KMS-11 (cell line): ENCODE data around the gene SIX2.

Source experiments
- H2AFZ ChIP-seq: fragments of 200-600 bp; sonication (generic); 2 replicates; pipeline ENCODE4 v1.6.1; 2016; ENCODE audit warnings: antibody characterized with exemption, mixed run types, low read depth
- H3K27ac ChIP-seq: fragments of 200-600 bp; sonication (generic); 2 replicates; pipeline ENCODE4 v1.6.1; 2016; ENCODE audit warnings: mild to moderate bottlenecking, mixed run types
- H3K27me3 ChIP-seq: fragments of 200-600 bp; sonication (generic); 2 replicates; pipeline ENCODE4 v1.6.1; 2017; ENCODE audit warnings: mild to moderate bottlenecking, low read depth, mixed run types, moderate library complexity; ENCODE audit not compliant: insufficient read depth
- H3K36me3 ChIP-seq: fragments of 200-600 bp; sonication (generic); 2 replicates; pipeline ENCODE4 v1.6.1; 2017; ENCODE audit warnings: mild to moderate bottlenecking, mixed run types; ENCODE audit not compliant: insufficient read depth
- H3K4me1 ChIP-seq: fragments of 200-600 bp; sonication (generic); 2 replicates; pipeline ENCODE4 v1.6.1; 2016; ENCODE audit warnings: mild to moderate bottlenecking, low read depth, mixed run types; ENCODE audit not compliant: poor library complexity, severe bottlenecking
- H3K4me2 ChIP-seq: fragments of 200-600 bp; sonication (generic); 2 replicates; pipeline ENCODE4 v1.7.0; 2016; ENCODE audit warnings: mild to moderate bottlenecking, mixed run types
- H3K4me3 ChIP-seq: fragments of 200-600 bp; sonication (generic); IDR thresholded peaks from 2 replicates; pipeline ENCODE4 v1.6.1; 2017; ENCODE audit warnings: low read depth, low read length, mixed read lengths; ENCODE audit not compliant: insufficient read depth
- H3K79me2 ChIP-seq: fragments of 200-600 bp; sonication (generic); 2 replicates; pipeline ENCODE4 v1.6.1; 2016; ENCODE audit warnings: low read depth, mixed run types; ENCODE audit not compliant: insufficient read depth
- H3K9ac ChIP-seq: fragments of 200-600 bp; sonication (generic); 2 replicates; pipeline ENCODE4 v1.6.1; 2016; ENCODE audit warnings: mild to moderate bottlenecking, mixed run types
- H4K20me1 ChIP-seq: fragments of 200-600 bp; sonication (generic); 2 replicates; pipeline ENCODE4 v1.6.1; 2016; ENCODE audit warnings: mild to moderate bottlenecking, mixed run types; ENCODE audit not compliant: insufficient read depth
- CTCF ChIP-seq: fragments of 200-600 bp; sonication (generic); conservative IDR thresholded peaks from 2 replicates; pipeline ENCODE4 v1.6.1; 2017; ENCODE audit warnings: low read depth, mild to moderate bottlenecking, antibody characterized with exemption, low read length, moderate library complexity, mixed read lengths

The SIX2 gene

GRCh38 chr2:45033302-45033701, 24.1 kb upstream of the SIX2 start:
- H2AFZ ChIP-seq: no peak overlapping the region
- no peaks in the 10 kb centered on the region for H3K79me2 ChIP-seq
- TF ChIP-seq CTCF: no peak
- H4K20me1 ChIP-seq: no peaks in the 10 kb centered on the region
- no peak overlapping the region for H3K9ac ChIP-seq
- H3K4me3 ChIP-seq: no peak overlapping the region
- H3K27ac ChIP-seq: no peak overlapping the region
- H3K4me1 ChIP-seq: no peaks in the 10 kb centered on the region
- H3K27me3 ChIP-seq: no peaks in the 10 kb centered on the region
- no peak overlapping the region for H3K4me2 ChIP-seq
- no peaks in the 10 kb centered on the region for H3K36me3 ChIP-seq

GRCh38 chr2:45031028-45031427, 21.8 kb upstream of the SIX2 start:
- no peaks in the 10 kb centered on the region for H3K4me1 ChIP-seq
- H3K27ac ChIP-seq: no peak overlapping the region
- no peaks in the 10 kb centered on the region for H3K27me3 ChIP-seq
- H4K20me1 ChIP-seq: no peaks in the 10 kb centered on the region
- H3K4me2 ChIP-seq: no peak overlapping the region
- no peak overlapping the region for H3K4me3 ChIP-seq
- no peak overlapping the region for H2AFZ ChIP-seq
- H3K36me3 ChIP-seq: no peaks in the 10 kb centered on the region
- H3K9ac ChIP-seq: no peak overlapping the region
- no peaks in the 10 kb centered on the region for H3K79me2 ChIP-seq
- no peak for TF ChIP-seq CTCF

- no peak overlapping the region for H3K4me2 ChIP-seq
- H3K4me3 ChIP-seq: no peak overlapping the region
- H4K20me1 ChIP-seq: no peaks in the 10 kb centered on the region
Measured at GRCh38 chr2:45030553-45030952, 21.3 kb upstream of the SIX2 start.

GRCh38 chr2:45029215-45029614, 20.0 kb upstream of the SIX2 start:
- H3K4me3 ChIP-seq: no peak overlapping the region
- no peak overlapping the region for H2AFZ ChIP-seq

More at GRCh38 chr2:45030553-45030952, 21.3 kb upstream of the SIX2 start:
- H3K36me3 ChIP-seq: no peaks in the 10 kb centered on the region
- H3K27ac ChIP-seq: no peak overlapping the region
- H2AFZ ChIP-seq: no peak overlapping the region
- no peaks in the 10 kb centered on the region for H3K79me2 ChIP-seq
- TF ChIP-seq CTCF: no peak
- no peaks in the 10 kb centered on the region for H3K27me3 ChIP-seq
- no peak overlapping the region for H3K9ac ChIP-seq
- no peaks in the 10 kb centered on the region for H3K4me1 ChIP-seq

More at GRCh38 chr2:45029215-45029614, 20.0 kb upstream of the SIX2 start:
- no peak overlapping the region for H3K9ac ChIP-seq
- H4K20me1 ChIP-seq: no peaks in the 10 kb centered on the region
- no peak overlapping the region for H3K27ac ChIP-seq
- no peaks in the 10 kb centered on the region for H3K4me1 ChIP-seq
- H3K27me3 ChIP-seq: no peaks in the 10 kb centered on the region
- no peaks in the 10 kb centered on the region for H3K36me3 ChIP-seq
- no peaks in the 10 kb centered on the region for H3K79me2 ChIP-seq
- H3K4me2 ChIP-seq: no peak overlapping the region
- TF ChIP-seq CTCF: no peak
